Glomerular visceral epithelial cell (primary cell): ENCODE data around the gene DEXI.
"Not testable (repeated sequence)": the region's sequence is repeated elsewhere in the genome, so short reads cannot be mapped to it uniquely, and the experiment has no call there.

Source experiments
- DNase-seq: peaks from one replicate; pipeline ENCODE4 v3.0.0-alpha.2; 2016; ENCODE audit errors: extremely low spot score

The DEXI gene

DNA sequence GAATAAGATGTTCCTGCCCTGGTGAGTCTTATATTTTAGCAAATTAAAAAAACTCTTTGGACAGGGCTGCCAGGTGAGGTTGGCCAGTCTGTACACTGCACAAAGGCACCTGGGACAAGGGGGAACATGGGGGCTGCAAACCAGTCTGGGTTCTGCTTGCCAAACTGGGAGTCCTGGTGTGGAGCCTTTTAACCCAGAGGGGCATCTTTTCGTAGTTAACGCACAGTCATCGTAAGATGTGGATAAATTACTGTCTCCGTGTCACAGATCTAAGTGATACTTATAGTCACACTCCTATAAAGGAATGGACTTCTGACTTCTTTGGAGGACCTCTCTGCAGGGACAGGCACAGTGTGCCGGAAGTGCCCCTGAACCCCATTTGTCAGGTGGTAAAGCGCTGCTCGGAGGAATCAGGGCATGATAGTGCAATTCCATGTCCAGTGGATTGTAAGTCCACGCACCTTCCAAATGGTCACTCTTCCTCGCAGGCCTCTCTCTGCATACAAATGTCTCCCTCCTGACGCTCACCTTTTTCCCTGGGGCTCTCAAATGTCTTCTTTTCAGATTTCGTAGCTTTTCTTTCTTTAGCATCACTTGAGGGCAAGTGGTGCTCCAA is 14.7 kb downstream of the DEXI start:
- DNase-seq = no peak

- DNase-seq = no peak
These were observed 15.4 kb downstream of the DEXI start for GRCh38 chr16:10926867-10927266.

DNA sequence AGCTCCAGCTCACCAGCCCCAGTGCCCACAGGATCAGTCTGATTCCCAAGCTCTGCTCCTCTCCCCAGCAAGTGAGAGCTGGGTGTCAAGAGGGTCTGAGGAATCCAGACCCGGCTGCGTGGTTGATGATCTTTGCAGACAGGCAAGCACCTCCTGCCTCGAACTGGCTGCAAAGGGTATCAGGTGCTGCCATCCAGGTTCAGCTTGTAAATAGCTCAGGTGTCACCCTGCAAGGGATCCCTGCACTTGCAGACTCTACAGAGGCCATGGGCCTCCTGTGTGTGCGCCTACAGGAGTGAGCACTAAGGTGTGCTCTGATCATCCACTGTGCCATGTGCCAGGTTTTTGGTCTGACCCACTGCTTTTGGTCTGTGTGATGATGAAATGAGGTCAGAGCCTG is 16.2 kb downstream of the DEXI start:
- DNase-seq = no peak

GRCh38 chr16:10925285-10925684 is 17.0 kb downstream of the DEXI start:
- DNase-seq = not testable (repeated sequence)

DNA sequence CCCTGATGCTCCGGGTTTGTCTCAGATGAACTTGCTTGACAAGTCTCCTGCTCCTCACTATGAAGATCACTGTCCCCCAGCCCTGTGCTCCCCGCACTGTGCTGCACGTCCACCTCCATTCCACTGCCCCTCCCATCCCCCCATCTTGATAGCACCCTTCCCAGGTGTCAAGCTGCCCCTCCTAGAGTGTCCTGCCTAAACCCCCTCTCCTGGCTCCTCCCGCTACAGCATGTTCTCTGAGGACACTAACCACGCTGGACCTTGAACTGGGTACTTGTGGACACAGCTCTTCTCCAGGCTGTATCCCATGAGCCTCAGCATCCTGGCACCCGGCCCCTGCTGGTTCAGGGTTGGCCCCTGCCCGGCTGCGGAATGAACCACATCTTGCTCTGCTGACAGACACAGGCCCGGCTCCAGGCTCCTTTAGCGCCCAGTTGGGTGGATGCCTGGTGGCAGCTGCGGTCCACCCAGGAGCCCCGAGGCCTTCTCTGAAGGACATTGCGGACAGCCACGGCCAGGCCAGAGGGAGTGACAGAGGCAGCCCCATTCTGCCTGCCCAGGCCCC is 18.5 kb downstream of the DEXI start:
- no peak for DNase-seq

DNA sequence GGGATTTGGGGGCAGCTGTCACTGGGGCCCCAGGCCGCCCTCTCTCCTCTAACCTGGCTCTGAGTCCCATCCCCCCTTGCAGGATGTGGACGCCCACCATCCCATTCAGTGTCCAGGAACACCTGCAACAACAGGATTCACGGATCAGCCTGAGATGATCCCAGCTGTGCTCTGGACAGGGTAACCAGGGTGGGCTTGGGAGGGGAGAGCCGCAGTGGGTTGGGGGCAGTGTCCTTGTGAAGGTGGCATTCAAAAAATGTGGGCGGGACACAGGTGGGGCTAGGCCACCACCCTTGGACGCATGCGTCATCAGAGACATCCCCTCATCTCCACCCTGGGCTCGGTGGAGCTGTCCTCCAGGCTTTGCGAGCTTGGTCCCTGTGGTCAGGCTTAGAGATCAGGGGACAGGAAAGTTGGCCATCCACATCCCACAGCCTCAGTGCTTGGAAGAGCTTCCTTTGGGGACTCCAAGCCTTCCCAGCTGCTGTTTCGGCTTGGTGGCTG is 19.1 kb downstream of the DEXI start:
- DNase-seq = no peak

DNA sequence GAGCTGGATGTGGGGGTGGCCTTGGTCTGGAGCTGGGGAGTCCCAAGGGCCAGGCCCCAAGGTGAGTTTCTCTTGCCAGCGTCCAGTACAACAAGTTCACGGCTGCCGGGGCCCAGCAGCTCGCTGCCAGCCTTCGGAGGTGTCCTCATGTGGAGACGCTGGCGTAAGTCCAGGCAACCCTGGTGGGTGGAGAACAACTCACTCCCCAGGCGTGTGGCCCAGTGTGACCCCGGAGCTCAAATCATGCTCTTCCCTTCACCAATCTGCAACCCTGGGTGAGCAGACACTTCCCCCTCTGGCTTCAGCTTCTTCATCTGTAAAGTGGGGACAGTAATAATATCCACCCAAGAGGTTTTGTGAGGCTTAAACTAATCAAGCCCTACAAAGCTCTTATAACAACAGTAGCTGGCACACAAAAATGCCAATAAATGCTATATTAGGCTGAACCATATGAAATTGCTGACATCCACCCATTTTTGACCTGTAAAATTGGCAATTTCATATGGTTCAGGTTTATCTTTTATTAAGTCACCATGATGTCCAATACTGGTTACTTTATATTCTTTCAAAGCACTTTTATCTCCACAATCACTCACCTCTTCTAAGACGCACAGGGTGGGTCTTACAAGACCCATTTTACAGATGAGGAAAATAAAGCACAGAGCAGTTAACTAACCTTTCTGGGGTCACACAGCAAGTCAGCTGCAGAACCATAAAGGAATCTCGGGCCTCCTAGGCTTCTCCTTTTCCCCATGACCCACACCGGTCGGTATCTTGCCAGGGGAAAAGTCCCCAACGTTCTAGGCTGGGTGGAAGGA is 19.7 kb downstream of the DEXI start:
- peak; percentile 35 for DNase-seq

DNA sequence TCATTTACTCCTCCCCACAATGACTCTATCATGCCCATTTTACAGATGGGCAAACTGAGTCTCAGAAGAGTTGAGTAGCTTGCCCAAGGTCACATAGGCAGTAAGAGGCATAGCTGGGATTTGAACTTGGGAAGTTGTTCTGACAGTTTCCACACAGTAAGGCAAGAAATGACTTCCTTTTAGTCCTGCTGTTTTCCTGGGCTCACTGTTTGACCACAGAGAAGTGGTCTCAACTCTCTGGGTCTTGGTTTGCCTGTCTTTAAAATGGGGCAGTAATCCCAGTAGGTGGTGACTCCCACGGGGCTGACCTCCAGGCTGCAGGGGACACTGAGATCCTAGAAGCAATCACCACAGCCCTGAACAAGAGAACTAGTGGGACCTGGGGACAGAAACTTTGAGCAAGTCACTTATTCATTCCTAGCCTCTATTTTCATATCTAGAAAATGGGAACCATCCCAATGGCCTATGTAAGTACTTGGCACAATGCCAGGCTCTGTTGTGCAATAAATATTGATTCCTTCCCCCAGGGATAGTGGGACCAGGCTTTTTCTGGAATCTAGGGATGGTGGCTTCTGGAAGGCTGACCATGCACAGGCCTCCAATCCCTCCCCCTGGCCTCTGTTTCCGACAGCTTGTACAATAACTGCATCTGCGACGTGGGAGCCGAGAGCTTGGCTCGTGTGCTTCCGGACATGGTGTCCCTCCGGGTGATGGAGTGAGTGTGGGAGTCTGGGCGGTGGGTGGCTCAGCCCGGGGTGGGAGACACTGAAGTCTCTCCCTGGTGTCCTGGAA is 20.5 kb downstream of the DEXI start:
- no peak for DNase-seq

DNA sequence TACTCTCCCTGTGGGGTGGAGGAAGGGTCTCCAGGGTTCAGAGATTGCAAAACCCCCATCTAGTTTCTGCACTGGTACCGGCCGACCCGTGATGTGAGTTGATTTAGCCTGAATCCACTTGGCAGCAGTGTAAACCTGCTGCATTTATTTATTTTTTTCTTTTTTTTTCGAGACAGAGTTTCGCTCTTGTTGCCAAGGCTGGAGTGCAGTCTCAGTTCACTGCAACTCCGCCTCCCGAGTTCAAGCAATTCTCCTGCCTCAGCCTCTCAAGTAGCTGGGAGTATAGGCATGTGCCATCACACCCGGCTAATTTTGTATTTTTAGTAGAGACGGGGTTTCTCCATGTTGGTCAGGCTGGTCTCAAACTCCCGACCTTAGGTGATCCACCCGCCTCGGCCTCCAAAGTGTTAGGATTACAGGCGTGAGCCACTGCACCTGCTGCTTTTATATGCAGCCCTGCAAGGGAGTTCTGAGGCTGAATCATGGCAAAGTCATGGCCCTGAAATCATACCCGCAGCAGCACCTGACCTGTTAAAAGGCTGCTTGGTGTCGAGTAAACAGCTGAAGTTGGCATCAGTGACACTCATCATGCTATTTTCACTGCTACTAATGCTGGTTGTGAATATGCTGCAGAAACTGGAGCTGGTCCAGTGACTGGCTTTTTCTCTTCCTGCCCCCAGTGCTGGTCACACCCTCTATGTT is 21.4 kb downstream of the DEXI start:
- no peak for DNase-seq

DNA sequence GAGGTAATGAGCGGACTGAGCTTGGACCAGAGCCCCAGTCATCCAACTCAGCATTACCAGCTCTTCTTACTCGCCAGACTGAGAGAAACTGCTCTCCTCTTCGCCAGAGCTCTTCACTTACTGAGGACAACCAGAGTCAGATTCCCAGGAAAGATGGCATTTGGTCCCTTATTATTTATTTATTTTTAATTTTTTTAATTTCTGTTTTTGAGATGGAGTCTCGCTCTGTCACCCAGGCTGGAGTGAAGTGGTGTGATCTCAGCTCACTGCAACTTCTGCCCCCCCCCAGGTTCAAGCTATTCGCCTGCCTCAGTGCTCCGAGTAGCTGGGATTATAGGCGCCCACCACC is 23.3 kb downstream of the DEXI start:
- DNase-seq = no peak

GRCh38 chr16:10918294-10919002 is 23.8 kb downstream of the DEXI start:
- peak; percentile 85 for DNase-seq

- DNase-seq = no peak
These were observed 25.7 kb downstream of the DEXI start for GRCh38 chr16:10916534-10916933.

DNA sequence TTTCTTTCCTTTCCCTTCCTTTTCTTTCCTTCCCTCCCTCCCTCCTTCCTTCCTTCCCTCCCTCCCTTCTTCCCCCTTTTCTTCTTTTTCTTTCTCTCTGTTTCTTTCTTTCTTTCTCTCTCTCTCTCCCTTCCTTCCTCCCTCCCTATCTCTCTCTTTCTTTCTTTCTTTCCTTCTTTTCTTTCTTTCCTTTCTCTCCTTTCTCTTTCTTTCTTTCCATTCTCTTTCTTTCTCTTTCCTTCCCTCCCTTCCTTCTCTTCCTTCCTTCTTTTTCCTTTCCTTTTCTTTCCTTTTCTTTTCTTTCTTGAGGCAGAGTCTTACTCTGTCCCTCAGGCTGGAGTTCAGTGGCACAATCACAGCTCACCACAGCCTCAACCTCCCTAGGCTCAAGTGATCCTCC is 31.0 kb downstream of the DEXI start:
- DNase-seq = no peak

GRCh38 chr16:10907757-10908045 is 34.6 kb downstream of the DEXI start:
- DNase-seq = no peak

- DNase-seq = no peak
These were observed 35.1 kb downstream of the DEXI start for GRCh38 chr16:10906914-10907756.

DNA sequence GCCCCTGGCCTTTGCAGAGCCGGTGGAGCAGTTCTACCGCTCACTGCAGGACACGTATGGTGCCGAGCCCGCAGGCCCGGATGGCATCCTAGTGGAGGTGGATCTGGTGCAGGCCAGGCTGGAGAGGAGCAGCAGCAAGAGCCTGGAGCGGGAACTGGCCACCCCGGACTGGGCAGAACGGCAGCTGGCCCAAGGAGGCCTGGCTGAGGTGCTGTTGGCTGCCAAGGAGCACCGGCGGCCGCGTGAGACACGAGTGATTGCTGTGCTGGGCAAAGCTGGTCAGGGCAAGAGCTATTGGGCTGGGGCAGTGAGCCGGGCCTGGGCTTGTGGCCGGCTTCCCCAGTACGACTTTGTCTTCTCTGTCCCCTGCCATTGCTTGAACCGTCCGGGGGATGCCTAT is 35.8 kb downstream of the DEXI start:
- no peak for DNase-seq

DNA sequence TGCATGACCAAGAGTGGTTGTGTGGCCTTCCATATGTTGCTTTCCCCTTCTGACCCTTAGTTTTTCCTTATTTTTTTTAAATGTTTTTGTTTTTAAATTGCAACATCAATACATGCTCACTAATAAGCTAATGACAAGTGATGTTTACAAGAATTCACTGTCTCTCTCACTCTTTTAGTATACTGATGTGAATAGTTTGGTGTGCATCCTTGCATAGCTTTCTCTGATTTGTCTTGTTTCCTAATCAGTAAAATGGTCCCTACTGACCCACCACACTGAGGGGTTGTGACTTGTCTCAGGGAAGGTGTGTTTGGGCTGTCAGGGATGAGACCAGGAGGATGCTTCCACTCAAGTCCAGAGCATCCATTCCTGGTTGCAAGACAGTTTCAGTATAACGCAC is 39.3 kb downstream of the DEXI start:
- DNase-seq = no peak

- DNase-seq = no peak
These were observed 45.1 kb downstream of the DEXI start for GRCh38 chr16:10897134-10897533.

- no peak for DNase-seq
These were observed 45.5 kb downstream of the DEXI start for GRCh38 chr16:10896723-10897122.

- DNase-seq = no peak
These were observed 46.1 kb downstream of the DEXI start for GRCh38 chr16:10896165-10896564.
